Measurements from ENCODE around the gene EIF4EBP2.

GRCh38 chr10:70474780-70475179 is 70.8 kb downstream of the EIF4EBP2 start:
- TF ChIP-seq, protein P1, sequence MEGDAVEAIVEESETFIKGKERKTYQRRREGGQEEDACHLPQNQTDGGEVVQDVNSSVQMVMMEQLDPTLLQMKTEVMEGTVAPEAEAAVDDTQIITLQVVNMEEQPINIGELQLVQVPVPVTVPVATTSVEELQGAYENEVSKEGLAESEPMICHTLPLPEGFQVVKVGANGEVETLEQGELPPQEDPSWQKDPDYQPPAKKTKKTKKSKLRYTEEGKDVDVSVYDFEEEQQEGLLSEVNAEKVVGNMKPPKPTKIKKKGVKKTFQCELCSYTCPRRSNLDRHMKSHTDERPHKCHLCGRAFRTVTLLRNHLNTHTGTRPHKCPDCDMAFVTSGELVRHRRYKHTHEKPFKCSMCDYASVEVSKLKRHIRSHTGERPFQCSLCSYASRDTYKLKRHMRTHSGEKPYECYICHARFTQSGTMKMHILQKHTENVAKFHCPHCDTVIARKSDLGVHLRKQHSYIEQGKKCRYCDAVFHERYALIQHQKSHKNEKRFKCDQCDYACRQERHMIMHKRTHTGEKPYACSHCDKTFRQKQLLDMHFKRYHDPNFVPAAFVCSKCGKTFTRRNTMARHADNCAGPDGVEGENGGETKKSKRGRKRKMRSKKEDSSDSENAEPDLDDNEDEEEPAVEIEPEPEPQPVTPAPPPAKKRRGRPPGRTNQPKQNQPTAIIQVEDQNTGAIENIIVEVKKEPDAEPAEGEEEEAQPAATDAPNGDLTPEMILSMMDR (IDR thresholded peaks at IDR 0.05), result no peak
- no peak for TF ChIP-seq POLR2A (IDR thresholded peaks at IDR 0.05)

All from thyroid gland (tissue), 4 donors.